ENCODE measurements around the gene RNF113B.

Gene RNF113B

GRCh38 chr13:98187155-98187964 lies 10.3 kb upstream of the RNF113B start:
- no peaks in the 10 kb centered on the region for H3K27me3 ChIP-seq (ENCODE audit: control insufficient read depth, low read length)
- no peaks in the 10 kb centered on the region for H3F3A ChIP-seq (ENCODE audit: control insufficient read depth, insufficient read depth)
- no peaks in the 10 kb centered on the region for H3K36me3 ChIP-seq (ENCODE audit: control insufficient read depth, low read length)
- H3K9me3 ChIP-seq (ENCODE audit: control insufficient read depth, insufficient read depth, low read length), result no peaks in the 10 kb centered on the region
- no peaks in the 10 kb centered on the region for H3K79me2 ChIP-seq (ENCODE audit: control insufficient read depth, low read length)
- no peaks in the 10 kb centered on the region for H3K4me1 ChIP-seq (ENCODE audit: control insufficient read depth, low read length)
- H3K9me2 ChIP-seq (replicated peaks; ENCODE audit: control insufficient read depth, low read length), result no peaks in the 10 kb centered on the region
- no peak for TF ChIP-seq CTCF (IDR thresholded peaks at IDR 0.05; ENCODE audit: low read depth, low read length, poor library complexity, severe bottlenecking)
- TF ChIP-seq EZH2phosphoT487 (IDR thresholded peaks at IDR 0.05; ENCODE audit: borderline replicate concordance, low read length), result no peak
- H3K4me3 ChIP-seq (ENCODE audit: low read length), result no peak overlapping the region
- H3K27ac ChIP-seq (ENCODE audit: low read depth, low read length), result no peak overlapping the region
- no peaks in the 10 kb centered on the region for H4K20me1 ChIP-seq (ENCODE audit: control insufficient read depth, insufficient read depth, low read depth, low read length)
- H3K4me2 ChIP-seq (ENCODE audit: low read length), result no peak overlapping the region

- no peaks in the 10 kb centered on the region for H3K4me1 ChIP-seq (ENCODE audit: control insufficient read depth, low read length)
- no peaks in the 10 kb centered on the region for H3K27me3 ChIP-seq (ENCODE audit: control insufficient read depth, low read length)
- no peak overlapping the region for H3K27ac ChIP-seq (ENCODE audit: low read depth, low read length)
- H3F3A ChIP-seq (ENCODE audit: control insufficient read depth, insufficient read depth), result no peaks in the 10 kb centered on the region
- no peaks in the 10 kb centered on the region for H3K36me3 ChIP-seq (ENCODE audit: control insufficient read depth, low read length)
- H3K4me3 ChIP-seq (ENCODE audit: low read length), result no peak overlapping the region
- TF ChIP-seq EZH2phosphoT487 (IDR thresholded peaks at IDR 0.05; ENCODE audit: borderline replicate concordance, low read length) (no peak), CTCF (IDR thresholded peaks at IDR 0.05; ENCODE audit: low read depth, low read length, poor library complexity, severe bottlenecking) (no peak)
- no peaks in the 10 kb centered on the region for H4K20me1 ChIP-seq (ENCODE audit: control insufficient read depth, insufficient read depth, low read depth, low read length)
- H3K9me3 ChIP-seq (ENCODE audit: control insufficient read depth, insufficient read depth, low read length), result no peaks in the 10 kb centered on the region
- no peaks in the 10 kb centered on the region for H3K79me2 ChIP-seq (ENCODE audit: control insufficient read depth, low read length)
- H3K4me2 ChIP-seq (ENCODE audit: low read length), result no peak overlapping the region
- H3K9me2 ChIP-seq (replicated peaks; ENCODE audit: control insufficient read depth, low read length), result no peaks in the 10 kb centered on the region
These were observed 7.7 kb upstream of the RNF113B start for GRCh38 chr13:98184792-98185191.

DNA sequence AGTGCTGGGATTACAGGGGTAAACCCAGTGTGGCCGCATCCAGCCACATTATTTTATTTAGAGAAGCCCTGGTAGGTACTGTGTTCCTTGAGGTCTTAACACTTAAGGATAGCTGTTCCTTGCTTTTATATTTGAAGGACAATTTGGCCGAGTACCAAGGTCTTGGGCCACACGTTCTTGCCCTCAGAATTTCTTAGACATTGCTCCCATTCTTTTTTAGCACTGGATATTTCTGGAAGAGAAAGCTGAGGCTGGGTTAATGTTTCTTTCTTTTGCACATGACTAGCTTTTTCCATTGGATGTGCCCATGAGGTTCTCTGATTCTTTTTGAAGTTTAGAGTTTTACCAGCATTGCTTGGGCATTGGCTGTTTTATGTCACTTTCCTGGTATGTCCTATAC lies 5.5 kb upstream of the RNF113B start:
- H3K4me2 ChIP-seq (ENCODE audit: low read length), result no peak overlapping the region
- H3K9me2 ChIP-seq (replicated peaks; ENCODE audit: control insufficient read depth, low read length), result no peaks in the 10 kb centered on the region
- H3K27me3 ChIP-seq (ENCODE audit: control insufficient read depth, low read length), result no peaks in the 10 kb centered on the region
- H4K20me1 ChIP-seq (ENCODE audit: control insufficient read depth, insufficient read depth, low read depth, low read length), result no peaks in the 10 kb centered on the region
- H3K4me3 ChIP-seq (ENCODE audit: low read length), result no peak overlapping the region
- H3F3A ChIP-seq (ENCODE audit: control insufficient read depth, insufficient read depth), result no peaks in the 10 kb centered on the region
- no peak overlapping the region for H3K27ac ChIP-seq (ENCODE audit: low read depth, low read length)
- H3K36me3 ChIP-seq (ENCODE audit: control insufficient read depth, low read length), result no peaks in the 10 kb centered on the region
- no peaks in the 10 kb centered on the region for H3K4me1 ChIP-seq (ENCODE audit: control insufficient read depth, low read length)
- TF ChIP-seq EZH2phosphoT487 (IDR thresholded peaks at IDR 0.05; ENCODE audit: borderline replicate concordance, low read length), result no peak
- no peak for TF ChIP-seq CTCF (IDR thresholded peaks at IDR 0.05; ENCODE audit: low read depth, low read length, poor library complexity, severe bottlenecking)
- no peaks in the 10 kb centered on the region for H3K9me3 ChIP-seq (ENCODE audit: control insufficient read depth, insufficient read depth, low read length)
- H3K79me2 ChIP-seq (ENCODE audit: control insufficient read depth, low read length), result no peaks in the 10 kb centered on the region

Measured in DOHH2 (cell line).